ENCODE results near the gene JARID2. TPM values are rescaled to one million over a fixed set of nuclear protein-coding genes. Genes with fewer than 3 reads are reported as not detected.

JARID2 gene
- total RNA-seq, 1 experiment from 2014 or later, result 180 TPM

- TF ChIP-seq CTCF (IDR thresholded peaks at IDR 0.05), result no peak
- TF ChIP-seq RELA (CRISPR knock-in tag; IDR thresholded peaks at IDR 0.05; ENCODE audit: borderline replicate concordance), result no peak
- TF ChIP-seq USF1 (CRISPR knock-in tag; IDR thresholded peaks at IDR 0.05), result no peak
- TF ChIP-seq ZNF138 (CRISPR knock-in tag; conservative IDR thresholded peaks at IDR 0.05), result no peak
- no peak for TF ChIP-seq CREM (CRISPR knock-in tag; IDR thresholded peaks at IDR 0.05)
- TF ChIP-seq E2F1 (CRISPR knock-in tag; IDR thresholded peaks at IDR 0.05), result no peak
- TF ChIP-seq ATF3 (CRISPR knock-in tag; conservative IDR thresholded peaks at IDR 0.05), result no peak
Observed at GRCh38 chr6:15554728-15555100, 308.8 kb downstream of the JARID2 start (continued).

GRCh38 chr6:15555101-15556038 is 309.5 kb downstream of the JARID2 start:
- CTCF ChIA-PET, result no interaction called here
- TF ChIP-seq KAT7 (CRISPR knock-in tag; IDR thresholded peaks at IDR 0.05; ENCODE audit: borderline replicate concordance) (no peak), SOX15 (CRISPR knock-in tag; IDR thresholded peaks at IDR 0.05) (no peak), ZNF317 (CRISPR knock-in tag; IDR thresholded peaks at IDR 0.05; ENCODE audit: borderline replicate concordance, low read depth) (no peak), ZNF423 (CRISPR knock-in tag; IDR thresholded peaks at IDR 0.05) (no peak), PREB (CRISPR knock-in tag; IDR thresholded peaks at IDR 0.05; ENCODE audit: borderline replicate concordance) (no peak), NR3C1 (CRISPR knock-in tag; conservative IDR thresholded peaks at IDR 0.05; ENCODE audit: low read depth) (no peak), RELA (CRISPR knock-in tag; IDR thresholded peaks at IDR 0.05; ENCODE audit: borderline replicate concordance) (no peak)
- POLR2A ChIA-PET, result no interaction called here
- DNase-seq (ENCODE audit: low spot score) (no peak), ATAC-seq (no peak)
- Mint-ChIP-seq H3K36me3 (no peaks in the 10 kb centered on the region), H3K9me3 (no peaks in the 10 kb centered on the region), H3K4me1 (peaks cover 52% of the 10 kb centered on the region), H3K27me3 (ENCODE audit: low read depth) (no peaks in the 10 kb centered on the region), H3K4me3 (no peak overlapping the region), H3K27ac (no peak overlapping the region)

GRCh38 chr6:15556711-15557110 is 310.8 kb downstream of the JARID2 start:
- ChIA-PET CTCF (no interaction called here), POLR2A (no interaction called here)
- no peaks in the 10 kb centered on the region for H3K9me3 Mint-ChIP-seq
- DNase-seq (ENCODE audit: low spot score) (no peak), ATAC-seq (no peak)
- peaks cover 39% of the 10 kb centered on the region for H3K4me1 Mint-ChIP-seq
- H3K27ac Mint-ChIP-seq, result no peak overlapping the region; the same call in 1 of the 2 replicates
- no peak overlapping the region for H3K4me3 Mint-ChIP-seq
- H3K36me3 Mint-ChIP-seq, result no peaks in the 10 kb centered on the region
- H3K27me3 Mint-ChIP-seq (ENCODE audit: low read depth), result no peaks in the 10 kb centered on the region
- no peak for TF ChIP-seq MAX (CRISPR knock-in tag; IDR thresholded peaks at IDR 0.05)
- TF ChIP-seq PRDM15 (CRISPR knock-in tag; IDR thresholded peaks at IDR 0.05), result no peak
- no peak for TF ChIP-seq JAZF1 (CRISPR knock-in tag; IDR thresholded peaks at IDR 0.05)

Data from WTC11 (cell line).